AG04450 (cell line): ENCODE results near the gene CAPRIN1. TPM values are rescaled to one million over a fixed set of nuclear protein-coding genes. Genes with fewer than 3 reads are reported as not detected.

Source experiments
- CTCF ChIA-PET: fragments of 300-600, 350-600 bp; formaldehyde crosslinking; extraction: SDS; loops from one replicate; lab custom pipeline; 2022; ENCODE audit warnings: antibody characterized with exemption, inconsistent platforms; lab: Charles Lee
- POLR2A ChIA-PET: fragments of 350-600 bp; formaldehyde crosslinking; extraction: SDS; loops from one replicate; lab custom pipeline; 2021; ENCODE audit warnings: antibody characterized with exemption, inconsistent platforms; lab: Yijun Ruan, JAX
- DNase-seq: peaks from one replicate; pipeline ENCODE4 v3.0.0-alpha.2; 2011; ENCODE audit warnings: low read depth, low spot score
- H3K27ac ChIP-seq: one replicate; pipeline ENCODE4 v1.5.1; 2012; ENCODE audit warnings: low read depth, low read length, control low read depth
- H3K27me3 ChIP-seq: one replicate; pipeline ENCODE4 v1.6.0; 2012; ENCODE audit warnings: low read length; ENCODE audit not compliant: control insufficient read depth, insufficient read depth
- H3K4me3 ChIP-seq: 2 replicates; pipeline ENCODE4 v1.5.1; 2011; ENCODE audit warnings: mild to moderate bottlenecking, low read depth, low read length, control low read depth
- H3K9me3 ChIP-seq: 2 replicates; pipeline ENCODE4 v1.5.1; 2012; ENCODE audit warnings: low read length; ENCODE audit not compliant: control insufficient read depth, insufficient read depth
- polyA plus RNA-seq: library from polyadenylated mRNA; depleted of rRNA; stranded (reverse); fragments of >200 nt; gene quantifications from 2 replicates; pipeline ENCODE4 v1.2.3, GENCODE V29; 2011
- TF ChIP-seq, protein P1 (sequence below): IDR thresholded peaks from 2 replicates; pipeline ENCODE4 v1.5.1; 2011; ENCODE audit warnings: low read depth, low read length, control low read depth, inconsistent platforms

Gene CAPRIN1
- polyA plus RNA-seq, 1 experiment, result 251 TPM

DNA sequence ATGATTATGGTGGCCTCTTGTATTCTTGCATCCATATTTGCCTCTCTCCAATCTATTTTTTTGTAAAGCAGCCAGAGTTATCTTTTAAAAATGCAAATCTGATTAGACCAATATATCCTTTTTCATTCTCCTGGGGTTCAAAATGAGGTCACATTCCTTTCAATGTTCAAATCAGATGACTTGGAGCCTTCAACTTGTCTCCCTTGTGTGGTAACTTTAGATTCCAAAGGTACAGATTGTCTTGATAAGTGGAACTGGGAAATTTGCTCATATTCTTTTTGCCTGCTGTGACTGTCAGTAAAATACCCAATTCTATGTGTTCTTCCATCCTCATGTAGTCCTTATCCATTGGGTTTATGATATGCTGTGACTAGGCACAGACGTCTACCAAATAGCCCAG lies 15.1 kb upstream of the CAPRIN1 start:
- Histone ChIP-seq H3K9me3 (no peaks in the 10 kb centered on the region), H3K27me3 (peaks cover 5% of the 10 kb centered on the region), H3K27ac (no peak overlapping the region), H3K4me3 (no peak overlapping the region)
- ChIA-PET POLR2A (no interaction called here), CTCF (no interaction called here)
- no peak for DNase-seq
- TF ChIP-seq, protein P1, sequence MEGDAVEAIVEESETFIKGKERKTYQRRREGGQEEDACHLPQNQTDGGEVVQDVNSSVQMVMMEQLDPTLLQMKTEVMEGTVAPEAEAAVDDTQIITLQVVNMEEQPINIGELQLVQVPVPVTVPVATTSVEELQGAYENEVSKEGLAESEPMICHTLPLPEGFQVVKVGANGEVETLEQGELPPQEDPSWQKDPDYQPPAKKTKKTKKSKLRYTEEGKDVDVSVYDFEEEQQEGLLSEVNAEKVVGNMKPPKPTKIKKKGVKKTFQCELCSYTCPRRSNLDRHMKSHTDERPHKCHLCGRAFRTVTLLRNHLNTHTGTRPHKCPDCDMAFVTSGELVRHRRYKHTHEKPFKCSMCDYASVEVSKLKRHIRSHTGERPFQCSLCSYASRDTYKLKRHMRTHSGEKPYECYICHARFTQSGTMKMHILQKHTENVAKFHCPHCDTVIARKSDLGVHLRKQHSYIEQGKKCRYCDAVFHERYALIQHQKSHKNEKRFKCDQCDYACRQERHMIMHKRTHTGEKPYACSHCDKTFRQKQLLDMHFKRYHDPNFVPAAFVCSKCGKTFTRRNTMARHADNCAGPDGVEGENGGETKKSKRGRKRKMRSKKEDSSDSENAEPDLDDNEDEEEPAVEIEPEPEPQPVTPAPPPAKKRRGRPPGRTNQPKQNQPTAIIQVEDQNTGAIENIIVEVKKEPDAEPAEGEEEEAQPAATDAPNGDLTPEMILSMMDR, result no peak

DNA sequence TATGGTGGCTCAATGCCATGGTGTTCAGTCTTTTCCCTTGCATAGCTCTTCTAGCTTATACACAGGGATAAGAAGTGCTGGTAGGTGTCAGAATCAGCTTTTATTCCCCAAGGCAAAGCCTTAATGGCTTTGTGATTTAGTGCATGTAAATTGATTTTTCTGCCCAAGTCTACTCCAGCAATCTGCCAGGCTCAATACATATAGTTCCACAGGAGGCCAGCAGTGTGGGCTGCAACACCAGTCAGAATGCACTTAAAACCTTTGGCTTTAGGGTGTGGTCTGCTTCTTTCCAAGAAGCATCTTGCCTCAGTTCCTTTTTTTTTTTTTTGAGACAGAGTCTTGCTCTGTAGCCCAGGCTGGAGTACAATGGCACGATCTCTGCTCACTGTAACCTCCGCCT lies 14.5 kb upstream of the CAPRIN1 start:
- no peak overlapping the region for H3K27ac ChIP-seq
- H3K27me3 ChIP-seq, result peaks cover 5% of the 10 kb centered on the region
- DNase-seq, result no peak
- TF ChIP-seq, protein P1, result no peak
- H3K9me3 ChIP-seq, result no peaks in the 10 kb centered on the region
- CTCF ChIA-PET, result interaction anchor here (0.6 kb wide), 1 partner anchor 137 kb away, joined by 3 read pairs; no protein-coding TSS in a partner anchor
- no peak overlapping the region for H3K4me3 ChIP-seq
- POLR2A ChIA-PET, result no interaction called here

DNA sequence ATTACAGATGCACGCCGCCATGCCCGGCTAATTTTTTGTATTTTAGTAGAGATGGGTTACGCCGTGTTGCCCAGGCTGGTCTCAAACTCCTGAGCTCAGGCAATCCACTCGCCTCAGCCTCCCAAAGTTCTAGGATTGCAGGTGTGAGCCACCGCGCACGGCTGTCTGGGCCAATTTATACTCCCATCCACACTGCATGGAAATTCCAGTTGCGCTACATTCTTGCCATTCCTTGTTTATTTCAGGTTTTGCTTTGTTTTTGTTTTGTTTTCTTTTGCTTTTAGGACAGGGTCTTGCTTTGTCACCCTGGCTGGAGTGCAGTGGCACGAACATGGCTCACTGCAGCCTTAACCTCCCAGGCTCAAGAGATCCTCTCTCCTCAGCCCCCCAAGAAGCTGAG lies 11.0 kb upstream of the CAPRIN1 start:
- no peak for DNase-seq
- CTCF ChIA-PET, result no interaction called here

DNA sequence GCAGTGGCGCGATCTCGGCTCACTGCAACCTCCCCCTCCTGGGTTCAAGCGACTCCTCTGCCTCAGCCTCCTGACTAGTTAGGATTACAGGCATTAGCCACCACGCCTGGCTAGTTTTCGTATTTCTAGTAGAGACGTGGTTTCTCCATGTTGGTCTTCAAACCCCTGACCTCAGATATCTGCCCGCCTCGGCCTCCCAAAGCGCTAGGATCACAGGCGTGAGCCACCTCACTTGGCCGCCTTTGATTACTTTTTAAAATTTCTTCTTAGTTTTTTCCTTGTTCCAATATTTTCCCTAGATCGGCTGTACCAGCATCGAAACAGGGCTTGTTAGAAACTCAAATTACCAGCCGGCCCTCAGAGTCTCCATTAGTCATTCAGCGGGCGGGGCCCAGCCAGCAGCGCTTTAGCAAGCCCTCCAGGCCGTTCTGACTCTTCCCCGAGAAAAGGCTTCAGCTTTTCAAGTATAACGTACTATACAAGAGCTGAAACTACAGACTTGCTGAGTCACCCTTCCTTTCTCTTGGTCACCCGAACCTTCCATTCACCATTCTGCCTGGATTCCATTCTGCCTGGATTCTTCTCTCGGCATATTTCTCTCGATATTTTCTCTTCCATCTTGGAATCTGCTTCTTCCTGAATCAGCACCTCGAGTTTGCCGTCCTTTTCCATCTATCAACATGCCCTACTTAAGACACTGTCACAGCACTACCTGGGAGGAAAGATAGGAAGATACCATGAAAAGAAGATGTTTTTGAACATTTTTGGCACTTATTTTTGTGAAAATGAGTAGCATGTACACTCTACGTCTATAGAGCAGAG lies 6.7 kb upstream of the CAPRIN1 start:
- TF ChIP-seq, protein P1, result no peak
- no peak for DNase-seq
- CTCF ChIA-PET, result no interaction called here
- Histone ChIP-seq H3K27ac (peak overlapping the region; percentile 47), H3K9me3 (no peaks in the 10 kb centered on the region; the same call in 1 of the 2 replicates), H3K27me3 (no peaks in the 10 kb centered on the region), H3K4me3 (no peak overlapping the region)
- POLR2A ChIA-PET, result interaction anchor here (0.5 kb wide), 1 partner anchor 28 kb away, joined by 4 read pairs; no protein-coding TSS in a partner anchor

More for the DNA sequence above, 11.0 kb upstream of the CAPRIN1 start:
- Histone ChIP-seq H3K27ac (no peak overlapping the region), H3K4me3 (no peak overlapping the region), H3K27me3 (no peaks in the 10 kb centered on the region), H3K9me3 (no peaks in the 10 kb centered on the region; the same call in 1 of the 2 replicates)
- TF ChIP-seq, protein P1, result no peak
- POLR2A ChIA-PET, result interaction anchor here (0.8 kb wide), 1 partner anchor 11 kb away, joined by 4 read pairs; the partner anchor contains the start of gene CAPRIN1

DNA sequence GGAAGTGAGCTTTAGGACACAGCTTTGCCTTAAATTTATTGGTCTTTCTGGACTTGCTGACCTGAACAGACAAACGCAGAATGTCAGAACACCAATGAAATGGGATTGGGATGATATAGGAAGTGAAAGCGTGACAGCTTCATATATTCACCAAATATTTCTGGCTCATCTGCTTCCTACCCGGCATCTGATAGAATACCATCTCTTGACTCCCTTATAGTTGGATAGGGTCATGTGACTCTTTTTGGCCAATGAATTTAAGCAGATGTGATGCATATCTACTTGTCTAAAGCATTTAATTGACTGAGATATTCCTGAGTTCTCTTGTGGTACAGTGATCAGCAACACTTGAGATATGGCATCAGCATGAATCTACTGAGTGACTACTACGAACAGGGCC lies 2.5 kb upstream of the CAPRIN1 start:
- Histone ChIP-seq H3K9me3 (peaks cover 3% of the 10 kb centered on the region; the same call in 1 of the 2 replicates), H3K27me3 (no peaks in the 10 kb centered on the region), H3K4me3 (no peak overlapping the region), H3K27ac (no peak overlapping the region)
- DNase-seq, result no peak
- ChIA-PET CTCF (no interaction called here), POLR2A (interaction anchor here (0.5 kb wide), 1 partner anchor 205 kb away, joined by 5 read pairs; no protein-coding TSS in a partner anchor)
- TF ChIP-seq, protein P1, result no peak
